ENCODE data around the gene ARHGAP8. TPM values are rescaled to one million over a fixed set of nuclear protein-coding genes. Genes with fewer than 3 reads are reported as not detected.

Gene ARHGAP8
- total RNA-seq, 4 donors from 2014 or later, result 14.9 to 38.8 (median 18.3) TPM

- Histone ChIP-seq H3K4me1 (no peaks in the 10 kb centered on the region), H3K27ac (no peak overlapping the region), H3K36me3 (no peaks in the 10 kb centered on the region), H3K9me3 (no peaks in the 10 kb centered on the region), H3K4me3 (no peak overlapping the region), H3K27me3 (no peaks in the 10 kb centered on the region)
- no peak for DNase-seq
- TF ChIP-seq, protein P1, sequence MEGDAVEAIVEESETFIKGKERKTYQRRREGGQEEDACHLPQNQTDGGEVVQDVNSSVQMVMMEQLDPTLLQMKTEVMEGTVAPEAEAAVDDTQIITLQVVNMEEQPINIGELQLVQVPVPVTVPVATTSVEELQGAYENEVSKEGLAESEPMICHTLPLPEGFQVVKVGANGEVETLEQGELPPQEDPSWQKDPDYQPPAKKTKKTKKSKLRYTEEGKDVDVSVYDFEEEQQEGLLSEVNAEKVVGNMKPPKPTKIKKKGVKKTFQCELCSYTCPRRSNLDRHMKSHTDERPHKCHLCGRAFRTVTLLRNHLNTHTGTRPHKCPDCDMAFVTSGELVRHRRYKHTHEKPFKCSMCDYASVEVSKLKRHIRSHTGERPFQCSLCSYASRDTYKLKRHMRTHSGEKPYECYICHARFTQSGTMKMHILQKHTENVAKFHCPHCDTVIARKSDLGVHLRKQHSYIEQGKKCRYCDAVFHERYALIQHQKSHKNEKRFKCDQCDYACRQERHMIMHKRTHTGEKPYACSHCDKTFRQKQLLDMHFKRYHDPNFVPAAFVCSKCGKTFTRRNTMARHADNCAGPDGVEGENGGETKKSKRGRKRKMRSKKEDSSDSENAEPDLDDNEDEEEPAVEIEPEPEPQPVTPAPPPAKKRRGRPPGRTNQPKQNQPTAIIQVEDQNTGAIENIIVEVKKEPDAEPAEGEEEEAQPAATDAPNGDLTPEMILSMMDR (IDR thresholded peaks at IDR 0.05), result no peak
- TF ChIP-seq POLR2A (IDR thresholded peaks at IDR 0.05), result no peak
Measured at GRCh38 chr22:44839721-44840120, 87.3 kb downstream of the ARHGAP8 start.

DNA sequence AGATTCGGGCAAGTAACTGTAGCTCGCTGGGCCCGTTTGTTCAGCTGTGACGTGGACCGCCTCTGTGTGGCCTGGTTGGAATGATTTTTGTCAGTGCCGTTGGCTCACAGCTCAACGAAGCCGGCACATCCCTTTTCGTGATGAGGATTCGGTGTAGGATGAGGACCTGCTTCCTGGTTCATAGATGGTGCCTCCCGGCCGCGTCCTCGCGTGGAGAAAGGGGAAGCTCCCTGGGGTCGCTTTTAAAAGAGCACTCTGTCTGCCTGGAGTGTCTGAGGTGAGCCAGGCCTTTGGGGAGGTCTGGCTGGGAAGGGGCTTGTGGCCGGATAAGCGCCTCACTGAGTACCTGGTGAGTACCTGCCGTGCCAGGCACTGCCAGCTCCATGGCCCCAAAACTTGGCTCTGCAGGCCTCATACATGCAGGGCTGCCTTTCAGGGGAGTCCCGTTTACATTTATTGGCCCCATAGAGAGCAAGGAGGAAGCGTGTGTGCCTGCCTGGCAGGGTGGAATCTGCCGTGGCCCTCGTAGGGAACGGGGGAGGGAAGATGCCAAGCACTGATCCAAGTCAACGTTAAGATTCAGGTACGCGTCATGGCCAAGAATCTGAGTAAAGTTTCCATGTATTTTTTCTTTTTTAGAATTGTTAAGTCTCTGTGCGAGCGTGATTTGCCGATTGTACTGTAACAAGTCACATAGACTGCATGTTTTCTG lies 88.4 kb downstream of the ARHGAP8 start:
- no peak overlapping the region for H3K4me3 ChIP-seq
- H3K9me3 ChIP-seq, result no peaks in the 10 kb centered on the region
- no peaks in the 10 kb centered on the region for H3K36me3 ChIP-seq
- H3K27me3 ChIP-seq, result no peaks in the 10 kb centered on the region
- H3K27ac ChIP-seq, result no peak overlapping the region
- TF ChIP-seq, protein P1 (IDR thresholded peaks at IDR 0.05), result no peak
- TF ChIP-seq POLR2A (IDR thresholded peaks at IDR 0.05), result no peak
- DNase-seq, result no peak
- H3K4me1 ChIP-seq, result no peaks in the 10 kb centered on the region

GRCh38 chr22:44842417-44842816 lies 90.0 kb downstream of the ARHGAP8 start:
- Histone ChIP-seq H3K36me3 (no peaks in the 10 kb centered on the region), H3K4me3 (no peak overlapping the region), H3K27ac (no peak overlapping the region), H3K27me3 (no peaks in the 10 kb centered on the region), H3K9me3 (no peaks in the 10 kb centered on the region), H3K4me1 (no peaks in the 10 kb centered on the region)
- DNase-seq, result no peak
- TF ChIP-seq, protein P1 (IDR thresholded peaks at IDR 0.05), result no peak
- TF ChIP-seq POLR2A (IDR thresholded peaks at IDR 0.05), result no peak

GRCh38 chr22:44845191-44845590 lies 92.8 kb downstream of the ARHGAP8 start:
- Histone ChIP-seq H3K9me3 (no peaks in the 10 kb centered on the region), H3K36me3 (no peaks in the 10 kb centered on the region), H3K27ac (no peak overlapping the region), H3K4me1 (no peaks in the 10 kb centered on the region), H3K27me3 (no peaks in the 10 kb centered on the region), H3K4me3 (no peak overlapping the region)
- no peak for DNase-seq
- TF ChIP-seq, protein P1 (IDR thresholded peaks at IDR 0.05), result no peak
- no peak for TF ChIP-seq POLR2A (IDR thresholded peaks at IDR 0.05)

DNA sequence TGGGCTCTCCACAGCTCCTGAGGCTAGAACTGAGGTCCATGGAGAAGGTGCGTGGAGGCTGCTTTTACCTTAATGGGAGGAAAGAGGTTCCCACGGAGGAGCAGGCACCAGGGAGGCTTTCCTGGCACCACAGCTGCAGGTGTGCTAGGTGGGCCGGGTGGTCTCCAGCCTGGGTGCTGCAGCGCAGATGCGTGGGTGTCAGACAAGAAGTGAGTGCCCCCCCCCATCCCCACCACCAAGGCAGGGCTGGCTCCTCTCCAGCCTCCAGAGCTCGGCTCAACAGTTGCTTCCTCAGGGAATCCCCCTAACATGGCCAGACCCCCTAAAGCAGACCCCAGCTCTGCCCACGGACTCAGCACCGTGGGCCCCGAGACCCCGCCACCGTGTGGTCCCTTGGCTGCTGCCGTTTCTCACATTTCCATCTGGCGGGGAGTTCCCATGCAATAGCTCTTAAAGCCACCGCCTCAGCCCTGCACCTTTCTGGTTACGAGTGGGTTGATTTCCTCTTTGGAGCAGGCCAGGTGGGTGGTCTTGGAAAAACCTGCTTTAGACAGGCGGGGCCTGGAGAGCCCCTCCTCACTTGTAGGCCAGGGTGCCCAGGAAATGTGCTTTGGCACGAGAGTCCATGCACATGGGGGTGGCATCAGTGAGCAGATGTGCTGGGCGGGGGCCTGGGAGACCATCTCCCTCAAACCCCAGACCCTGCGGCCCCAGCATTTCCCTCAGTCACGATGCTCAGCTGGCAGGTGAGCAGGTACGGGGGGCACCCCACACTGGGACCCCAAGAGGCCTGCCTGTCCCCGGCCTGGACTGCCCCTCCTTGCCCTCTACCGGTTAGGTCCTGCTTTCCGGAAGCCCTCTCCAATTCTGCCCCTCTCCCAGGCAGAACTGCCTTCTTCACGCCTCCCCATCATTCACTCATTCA lies 93.7 kb downstream of the ARHGAP8 start:
- no peaks in the 10 kb centered on the region for H3K4me1 ChIP-seq
- no peak for DNase-seq
- TF ChIP-seq POLR2A (IDR thresholded peaks at IDR 0.05), result no peak
- TF ChIP-seq, protein P1 (IDR thresholded peaks at IDR 0.05), result no peak
- H3K36me3 ChIP-seq, result no peaks in the 10 kb centered on the region
- H3K9me3 ChIP-seq, result no peaks in the 10 kb centered on the region
- H3K27ac ChIP-seq, result no peak overlapping the region
- no peak overlapping the region for H3K4me3 ChIP-seq
- no peaks in the 10 kb centered on the region for H3K27me3 ChIP-seq
